ENCODE results near the gene PRR12. TPM values are rescaled to one million over a fixed set of nuclear protein-coding genes. Genes with fewer than 3 reads are reported as not detected.
A peak's percentile ranks its signal among the peaks of the same experiment; 100 is the strongest.

PRR12 gene
- total and polyA plus RNA-seq, 2 donors (not counting 1 experiment from before 2014, with no cell fraction given): 0.40 to 2.1 TPM

DNA sequence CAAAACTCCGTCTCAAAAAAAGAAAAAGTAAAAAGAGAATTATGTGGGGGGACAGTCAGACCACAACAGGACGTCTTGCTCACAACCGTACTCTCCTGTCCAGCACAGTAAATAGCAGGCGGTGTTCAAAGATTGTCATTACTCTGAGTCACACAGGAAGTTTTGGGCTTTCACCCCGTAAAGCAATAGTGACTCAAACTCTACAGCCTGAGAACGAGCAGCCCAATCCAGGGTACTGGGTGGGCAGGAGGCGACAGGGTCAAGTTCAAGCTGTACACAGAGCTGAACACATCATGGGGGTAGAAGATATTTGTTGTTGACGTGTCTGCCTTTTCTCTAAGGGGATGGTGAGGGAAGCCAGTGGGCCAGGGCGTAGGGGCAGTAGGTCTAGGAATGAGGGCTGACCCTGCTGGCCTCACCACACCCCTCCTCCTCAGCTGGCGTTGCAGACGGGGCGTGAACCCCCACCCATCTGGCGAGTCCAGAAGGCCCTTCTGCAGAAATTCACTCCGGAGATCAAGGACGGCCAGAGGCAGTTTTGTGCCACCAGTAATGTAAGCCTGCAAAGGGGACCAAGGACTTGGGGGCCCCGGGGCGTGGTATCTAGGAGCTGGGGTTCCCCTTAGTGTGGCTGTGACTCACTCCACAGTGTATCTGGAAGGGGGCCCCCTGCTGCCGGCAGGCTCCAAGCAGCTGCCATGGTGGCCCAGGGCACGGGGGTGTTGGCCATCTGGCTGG lies 23.3 kb downstream of the PRR12 start:
- Histone ChIP-seq H3K27ac (ENCODE audit: insufficient read depth, low read length) (peak overlapping the region; percentile 33), H3K4me2 (ENCODE audit: extremely low read depth, insufficient read depth, low read length) (peak overlapping the region; percentile 23), H4K20me1 (ENCODE audit: control insufficient read depth, extremely low read depth, insufficient read depth, low read length) (no peaks in the 10 kb centered on the region), H3K27me3 (ENCODE audit: control insufficient read depth, insufficient read depth, low read length) (no peaks in the 10 kb centered on the region), H3K9me3 (ENCODE audit: control insufficient read depth, insufficient read depth, low read depth, low read length) (no peaks in the 10 kb centered on the region), H3K79me2 (ENCODE audit: control insufficient read depth, insufficient read depth, low read length) (peaks cover 18% of the 10 kb centered on the region), H3K4me3 (replicated peaks in 1 of 4; ENCODE audit: control extremely low read depth in 1 of 4, insufficient read depth in 1 of 4, low read depth in 3 of 4, low read length in 4 of 4) (no peak overlapping the region), H3K4me1 (ENCODE audit: control insufficient read depth, extremely low read depth, insufficient read depth, low read length) (peaks cover 15% of the 10 kb centered on the region), H2AFZ (ENCODE audit: low read length) (no peak overlapping the region), H3K9ac (ENCODE audit: insufficient read depth, low read length) (peak overlapping the region; percentile 37), H3K36me3 (ENCODE audit: control insufficient read depth, insufficient read depth, low read length) (peaks cover 20% of the 10 kb centered on the region)
- peak; percentile 80 to 88 for DNase-seq (ENCODE audit: low read depth in 2 of 2)
- TF ChIP-seq EZH2 (IDR thresholded peaks at IDR 0.05; ENCODE audit: low read length, missing control alignments): no peak
- TF ChIP-seq, protein P1, sequence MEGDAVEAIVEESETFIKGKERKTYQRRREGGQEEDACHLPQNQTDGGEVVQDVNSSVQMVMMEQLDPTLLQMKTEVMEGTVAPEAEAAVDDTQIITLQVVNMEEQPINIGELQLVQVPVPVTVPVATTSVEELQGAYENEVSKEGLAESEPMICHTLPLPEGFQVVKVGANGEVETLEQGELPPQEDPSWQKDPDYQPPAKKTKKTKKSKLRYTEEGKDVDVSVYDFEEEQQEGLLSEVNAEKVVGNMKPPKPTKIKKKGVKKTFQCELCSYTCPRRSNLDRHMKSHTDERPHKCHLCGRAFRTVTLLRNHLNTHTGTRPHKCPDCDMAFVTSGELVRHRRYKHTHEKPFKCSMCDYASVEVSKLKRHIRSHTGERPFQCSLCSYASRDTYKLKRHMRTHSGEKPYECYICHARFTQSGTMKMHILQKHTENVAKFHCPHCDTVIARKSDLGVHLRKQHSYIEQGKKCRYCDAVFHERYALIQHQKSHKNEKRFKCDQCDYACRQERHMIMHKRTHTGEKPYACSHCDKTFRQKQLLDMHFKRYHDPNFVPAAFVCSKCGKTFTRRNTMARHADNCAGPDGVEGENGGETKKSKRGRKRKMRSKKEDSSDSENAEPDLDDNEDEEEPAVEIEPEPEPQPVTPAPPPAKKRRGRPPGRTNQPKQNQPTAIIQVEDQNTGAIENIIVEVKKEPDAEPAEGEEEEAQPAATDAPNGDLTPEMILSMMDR (conservative IDR thresholded peaks at IDR 0.05 in 1 of 2, IDR thresholded peaks at IDR 0.05 in 1 of 2; ENCODE audit: low read depth in 1 of 2, low read length in 2 of 2): peak in 1 of 2 donors; percentile 27

- Histone ChIP-seq H3K79me2 (ENCODE audit: control insufficient read depth, insufficient read depth, low read length) (peaks cover 13% of the 10 kb centered on the region), H2AFZ (ENCODE audit: low read length) (no peak overlapping the region), H3K27me3 (ENCODE audit: control insufficient read depth, insufficient read depth, low read length) (no peaks in the 10 kb centered on the region), H3K4me3 (replicated peaks in 1 of 4; ENCODE audit: control extremely low read depth in 1 of 4, insufficient read depth in 1 of 4, low read depth in 3 of 4, low read length in 4 of 4) (no peak overlapping the region), H3K4me1 (ENCODE audit: control insufficient read depth, extremely low read depth, insufficient read depth, low read length) (peaks cover 15% of the 10 kb centered on the region), H3K27ac (ENCODE audit: insufficient read depth, low read length) (no peak overlapping the region), H3K36me3 (ENCODE audit: control insufficient read depth, insufficient read depth, low read length) (peaks cover 20% of the 10 kb centered on the region), H3K9me3 (ENCODE audit: control insufficient read depth, insufficient read depth, low read depth, low read length) (no peaks in the 10 kb centered on the region), H4K20me1 (ENCODE audit: control insufficient read depth, extremely low read depth, insufficient read depth, low read length) (no peaks in the 10 kb centered on the region), H3K4me2 (ENCODE audit: extremely low read depth, insufficient read depth, low read length) (no peak overlapping the region), H3K9ac (ENCODE audit: insufficient read depth, low read length) (no peak overlapping the region)
- TF ChIP-seq EZH2 (IDR thresholded peaks at IDR 0.05; ENCODE audit: low read length, missing control alignments): no peak
- TF ChIP-seq, protein P1 (conservative IDR thresholded peaks at IDR 0.05 in 1 of 2, IDR thresholded peaks at IDR 0.05 in 1 of 2; ENCODE audit: low read depth in 1 of 2, low read length in 2 of 2): no peak
- no peak for DNase-seq (ENCODE audit: low read depth in 2 of 2)
These were observed 24.9 kb downstream of the PRR12 start for GRCh38 chr19:49615861-49616260.

DNA sequence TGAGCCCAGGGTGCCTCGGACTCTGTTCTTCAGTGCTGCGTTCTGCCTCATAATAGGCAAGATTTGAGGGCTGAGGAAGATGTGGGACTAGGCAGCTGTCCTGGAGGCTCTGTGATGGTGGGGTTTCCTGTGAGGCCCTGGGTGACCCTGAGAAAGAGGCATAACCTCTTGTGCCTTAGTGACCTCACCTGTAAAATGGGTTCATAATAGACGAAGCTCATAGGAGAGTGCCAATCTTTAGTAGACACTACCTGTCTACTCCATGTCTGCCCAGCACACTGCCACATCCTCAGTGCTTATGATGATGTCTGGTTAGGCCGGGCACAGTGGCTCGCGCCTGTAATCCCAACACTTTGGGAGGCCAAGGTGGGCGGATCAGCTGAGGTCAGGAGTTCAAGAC lies 25.6 kb downstream of the PRR12 start:
- H4K20me1 ChIP-seq (ENCODE audit: control insufficient read depth, extremely low read depth, insufficient read depth, low read length): no peaks in the 10 kb centered on the region
- H2AFZ ChIP-seq (ENCODE audit: low read length): no peak overlapping the region
- DNase-seq (ENCODE audit: low read depth in 2 of 2): no peak
- peaks cover 15% of the 10 kb centered on the region for H3K4me1 ChIP-seq (ENCODE audit: control insufficient read depth, extremely low read depth, insufficient read depth, low read length)
- no peak overlapping the region for H3K4me2 ChIP-seq (ENCODE audit: extremely low read depth, insufficient read depth, low read length)
- no peaks in the 10 kb centered on the region for H3K9me3 ChIP-seq (ENCODE audit: control insufficient read depth, insufficient read depth, low read depth, low read length)
- no peak for TF ChIP-seq EZH2 (IDR thresholded peaks at IDR 0.05; ENCODE audit: low read length, missing control alignments)
- TF ChIP-seq, protein P1 (conservative IDR thresholded peaks at IDR 0.05 in 1 of 2, IDR thresholded peaks at IDR 0.05 in 1 of 2; ENCODE audit: low read depth in 1 of 2, low read length in 2 of 2): no peak
- H3K9ac ChIP-seq (ENCODE audit: insufficient read depth, low read length): no peak overlapping the region
- H3K27ac ChIP-seq (ENCODE audit: insufficient read depth, low read length): no peak overlapping the region
- no peaks in the 10 kb centered on the region for H3K27me3 ChIP-seq (ENCODE audit: control insufficient read depth, insufficient read depth, low read length)
- peaks cover 20% of the 10 kb centered on the region for H3K36me3 ChIP-seq (ENCODE audit: control insufficient read depth, insufficient read depth, low read length)
- H3K79me2 ChIP-seq (ENCODE audit: control insufficient read depth, insufficient read depth, low read length): peaks cover 10% of the 10 kb centered on the region
- H3K4me3 ChIP-seq (replicated peaks in 1 of 4; ENCODE audit: control extremely low read depth in 1 of 4, insufficient read depth in 1 of 4, low read depth in 3 of 4, low read length in 4 of 4): no peak overlapping the region
